ENCODE measurements around the gene IL3. TPM values are rescaled to one million over a fixed set of nuclear protein-coding genes. Genes with fewer than 3 reads are reported as not detected.

IL3 gene
- total RNA-seq, 1 donor, result not detected

DNA sequence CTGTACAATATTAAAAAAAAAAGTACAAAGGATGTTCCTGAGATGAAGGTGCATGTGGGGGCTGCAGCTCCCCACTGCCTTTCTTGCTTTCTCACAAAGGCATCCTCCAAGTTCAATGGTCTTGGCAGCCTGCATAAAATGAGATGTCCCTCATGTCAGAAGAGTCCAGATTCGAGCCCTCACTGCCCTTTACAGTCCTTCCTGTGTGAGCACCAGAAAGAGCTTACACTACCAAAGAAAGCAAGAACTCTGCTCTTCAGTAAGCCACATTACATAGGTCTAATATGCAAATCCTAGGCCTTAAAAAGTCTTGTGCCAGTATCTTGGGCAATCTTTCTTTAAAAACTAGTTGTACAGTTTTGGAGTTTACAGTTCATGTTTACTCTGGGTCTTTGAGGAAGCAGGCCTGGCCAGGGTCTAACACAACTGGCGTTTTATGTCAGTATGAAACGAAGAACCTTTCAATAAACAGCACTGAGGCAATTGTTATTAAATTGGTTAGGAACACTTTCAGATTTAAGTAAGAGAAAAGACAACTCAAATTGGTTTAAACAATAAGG lies 49.1 kb downstream of the IL3 start:
- no peak for DNase-seq (ENCODE audit: low read depth in 2 of 3, low spot score in 2 of 3)

DNA sequence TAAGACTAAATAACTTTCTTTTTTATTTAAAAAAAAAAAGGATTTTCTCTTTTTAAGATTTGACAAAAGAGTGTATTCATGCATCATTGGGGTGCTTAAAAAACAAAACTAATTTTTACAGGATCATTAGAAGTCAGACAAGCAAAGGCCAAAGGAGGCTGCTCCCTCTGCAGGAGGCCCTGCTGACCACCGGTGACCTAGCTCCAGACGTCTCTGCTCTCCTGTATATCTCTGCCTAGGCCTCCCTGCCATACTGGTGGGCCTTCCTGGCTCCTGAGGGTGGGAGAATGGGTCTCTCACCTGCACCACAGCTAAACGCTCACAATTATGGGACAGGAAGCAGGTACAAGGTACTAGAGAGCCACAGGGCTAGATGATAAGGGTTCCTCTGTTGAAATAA lies 49.7 kb downstream of the IL3 start:
- no peak for DNase-seq (ENCODE audit: low read depth in 2 of 3, low spot score in 2 of 3)

DNA sequence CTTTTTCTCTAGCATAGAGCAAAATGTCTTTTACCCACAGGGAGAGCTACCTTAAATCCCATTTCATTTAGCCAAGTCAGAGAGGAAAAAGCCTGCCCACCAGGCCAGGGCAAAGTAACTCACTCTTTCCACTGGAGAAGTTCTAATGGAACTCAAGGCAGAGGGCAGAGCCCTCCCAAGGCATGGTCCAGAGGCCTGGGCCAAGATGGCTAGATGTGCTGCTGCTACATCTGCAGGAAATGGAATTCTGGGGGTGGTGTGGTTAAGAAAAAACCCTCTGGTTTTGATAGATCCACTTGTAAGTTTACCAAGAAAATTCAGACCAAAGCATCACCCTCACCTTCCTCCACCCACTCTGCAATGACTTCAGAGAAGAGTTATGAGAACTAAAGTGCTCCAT lies 50.5 kb downstream of the IL3 start:
- no peak for DNase-seq (ENCODE audit: low read depth in 2 of 3, low spot score in 2 of 3)

DNA sequence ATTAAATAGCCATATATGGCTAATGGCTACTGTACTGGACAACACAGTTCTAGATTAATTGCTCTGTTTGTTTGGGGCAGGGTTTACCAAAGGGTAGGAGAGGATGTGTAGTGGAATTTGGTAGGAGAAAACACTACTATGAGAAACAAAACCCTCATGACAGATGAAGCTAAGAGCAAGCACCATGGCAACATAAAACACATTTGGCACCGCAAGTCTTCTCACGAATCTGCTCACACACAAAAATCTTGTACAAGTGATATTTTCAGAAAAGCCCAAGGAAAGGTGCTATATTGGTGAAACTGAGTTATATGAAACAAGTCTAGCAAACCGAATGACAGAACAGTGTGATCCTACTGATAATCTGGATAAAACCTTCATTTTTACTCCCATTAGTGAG lies 51.7 kb downstream of the IL3 start:
- DNase-seq (ENCODE audit: low read depth in 2 of 3, low spot score in 2 of 3), result no peak

Small RNA genes lying within 50 kb of the gene (small RNA-seq; reads per million reads assigned to genes)
- gene RF00285, result not detected

Other genes starting within 250 kb of the IL3 start
- not detected for gene MEIKIN, start 115.0 kb upstream of the IL3 start, total RNA-seq
- 0.27 TPM for gene ACSL6, start 49.0 kb upstream of the IL3 start, total RNA-seq
- not detected for gene CSF2, start 13.1 kb downstream of the IL3 start, total RNA-seq
- gene P4HA2, start 167.2 kb downstream of the IL3 start, total RNA-seq, result 0.54 TPM
- gene PDLIM4, start 197.0 kb downstream of the IL3 start, total RNA-seq, result 1.6 TPM
- gene SLC22A4, start 233.7 kb downstream of the IL3 start, total RNA-seq, result 7.3 TPM